Caco-2 (cell line): ENCODE data around the gene TFPI. TPM values are rescaled to one million over a fixed set of nuclear protein-coding genes. Genes with fewer than 3 reads are reported as not detected.

Experiments used
- BruUV-seq: library from RNA; stranded (reverse); fragments of 400-500 nt; replicated peaks from 2 replicates; lab custom pipeline; 2021; lab: Mats Ljungman, UMichigan
- CTCF ChIA-PET: fragments of 300-600 bp; sonication (Branson Sonifier 250); formaldehyde crosslinking; loops from one replicate; lab custom pipeline; 2022; ENCODE audit warnings: antibody characterized with exemption; lab: Charles Lee
- POLR2A ChIA-PET: fragments of 300-600 bp; sonication (Branson Sonifier 250); formaldehyde crosslinking; loops from one replicate; lab custom pipeline; 2022; ENCODE audit warnings: antibody characterized with exemption; lab: Charles Lee
- DNase-seq, 2 experiments: peaks; one replicate each; pipeline versions ENCODE4 v3.0.0 to v3.0.0-alpha.2; 2020 to 2022
- H3K27me3 ChIP-seq: replicated peaks from 2 replicates; pipeline ENCODE4 v1.6.0; 2011; ENCODE audit warnings: low read length; ENCODE audit not compliant: control insufficient read depth, insufficient read depth
- H3K36me3 ChIP-seq: 2 replicates; pipeline ENCODE4 v1.5.1; 2011; ENCODE audit warnings: low read length; ENCODE audit not compliant: control insufficient read depth, insufficient read depth
- H3K4me1 ChIP-seq: fragments of 250-450 bp; sonication (Bioruptor Pico); 2 replicates; pipeline ENCODE4 v1.5.1; 2020; ENCODE audit warnings: mild to moderate bottlenecking
- H3K4me3 ChIP-seq: 2 replicates; pipeline ENCODE4 v1.5.1; 2011; ENCODE audit warnings: low read depth, mild to moderate bottlenecking, control low read depth, low read length
- H3K9me3 ChIP-seq: fragments of 250-450 bp; sonication (Bioruptor Pico); 2 replicates; pipeline ENCODE4 v1.5.1; 2020; ENCODE audit warnings: mild to moderate bottlenecking, moderate library complexity
- H3K27ac Mint-ChIP-seq: one replicate; pipeline ENCODE4 v1.8.0; 2022; ENCODE audit warnings: mixed read lengths; ENCODE audit not compliant: unreplicated experiment
- H3K27me3 Mint-ChIP-seq: one replicate; pipeline ENCODE4 v1.8.0; 2022; ENCODE audit warnings: mixed read lengths; ENCODE audit not compliant: insufficient read depth, unreplicated experiment
- H3K36me3 Mint-ChIP-seq: one replicate; pipeline ENCODE4 v1.8.0; 2022; ENCODE audit warnings: mild to moderate bottlenecking, mixed read lengths; ENCODE audit not compliant: insufficient read depth, unreplicated experiment
- H3K4me1 Mint-ChIP-seq: one replicate; pipeline ENCODE4 v1.8.0; 2022; ENCODE audit warnings: low read depth, mixed read lengths; ENCODE audit not compliant: unreplicated experiment
- H3K4me3 Mint-ChIP-seq: one replicate; pipeline ENCODE4 v1.8.0; 2022; ENCODE audit warnings: mild to moderate bottlenecking, moderate library complexity, mixed read lengths; ENCODE audit not compliant: unreplicated experiment
- H3K9me3 Mint-ChIP-seq: one replicate; pipeline ENCODE4 v1.8.0; 2022; ENCODE audit warnings: mixed read lengths; ENCODE audit not compliant: unreplicated experiment
- CTCF ChIP-seq, 2 experiments: fragments of 200-600 bp in 1 of 2; IDR thresholded peaks; 1 replicate in 1 of 2; 2 replicates in 1 of 2; pipeline versions ENCODE4 v1.5.1 to v1.8.0; 2011 to 2022; ENCODE audit warnings: antibody characterized with exemption in 1 of 2, control low read depth in 1 of 2, inconsistent platforms in 1 of 2, low read depth in 1 of 2, low read length in 1 of 2, mild to moderate bottlenecking in 1 of 2, moderate library complexity in 1 of 2; ENCODE audit not compliant: insufficient read depth in 1 of 2, severe bottlenecking in 1 of 2, unreplicated experiment in 1 of 2
- intact Hi-C: fragments of 100-400 bp; cut with micrococcal nuclease; formaldehyde crosslinking; loops from one replicate; pipeline ENCODE4 v1.10.0; 2022; ENCODE audit not compliant: unreplicated experiment
- total RNA-seq: library from RNA; stranded (reverse); gene quantifications from 2 replicates; pipeline ENCODE4 v1.2.3, GENCODE V29; 2022

TFPI gene
- total RNA-seq, 1 experiment from 2014 or later: 31.0 TPM

GRCh38 chr2:187577310-187577709, 23.1 kb upstream of the TFPI start:
- no peak overlapping the region for H3K4me3 Mint-ChIP-seq
- peaks cover 9% of the 10 kb centered on the region for H3K9me3 Mint-ChIP-seq
- H3K36me3 Mint-ChIP-seq: no peaks in the 10 kb centered on the region
- no peaks in the 10 kb centered on the region for H3K9me3 ChIP-seq
- H3K4me3 ChIP-seq: no peak overlapping the region
- DNase-seq: peak in 1 of 2 experiments; percentile 13
- H3K27me3 ChIP-seq: no peaks in the 10 kb centered on the region
- CTCF ChIA-PET: interaction anchor here (1.8 kb wide), 1 partner anchor 77 kb away, joined by 10 read pairs; no protein-coding TSS in a partner anchor
- no peaks in the 10 kb centered on the region for H3K36me3 ChIP-seq
- no peaks in the 10 kb centered on the region for H3K27me3 Mint-ChIP-seq
- no peaks in the 10 kb centered on the region for H3K4me1 Mint-ChIP-seq
- H3K4me1 ChIP-seq: peaks cover 30% of the 10 kb centered on the region
- POLR2A ChIA-PET: no interaction called here
- no TSS peak for BruUV-seq
- no peak overlapping the region for H3K27ac Mint-ChIP-seq
- TF ChIP-seq CTCF (IDR thresholded peaks at IDR 0.05; ENCODE audit: insufficient read depth in 1 of 2, low read depth in 1 of 2, low read length in 1 of 2, severe bottlenecking in 1 of 2, unreplicated experiment in 1 of 2): no peak
- intact Hi-C loops: loop anchor here (1.0 kb wide), 1 partner anchor 36 kb away; no protein-coding TSS in a partner anchor

- no peaks in the 10 kb centered on the region for H3K4me1 Mint-ChIP-seq
- H3K4me3 ChIP-seq: no peak overlapping the region
- H3K4me3 Mint-ChIP-seq: no peak overlapping the region
- no peaks in the 10 kb centered on the region for H3K27me3 Mint-ChIP-seq
- ChIA-PET CTCF (interaction anchor here (1.8 kb wide), 1 partner anchor 77 kb away, joined by 10 read pairs; no protein-coding TSS in a partner anchor), POLR2A (no interaction called here)
- H3K27me3 ChIP-seq: no peaks in the 10 kb centered on the region
- H3K27ac Mint-ChIP-seq: no peak overlapping the region
- peaks cover 30% of the 10 kb centered on the region for H3K4me1 ChIP-seq
- intact Hi-C loops: loop anchor here (1.0 kb wide), 1 partner anchor 36 kb away; no protein-coding TSS in a partner anchor
- no peaks in the 10 kb centered on the region for H3K36me3 ChIP-seq
- TF ChIP-seq CTCF (IDR thresholded peaks at IDR 0.05; ENCODE audit: insufficient read depth in 1 of 2, low read depth in 1 of 2, low read length in 1 of 2, severe bottlenecking in 1 of 2, unreplicated experiment in 1 of 2): no peak
- H3K9me3 Mint-ChIP-seq: peaks cover 9% of the 10 kb centered on the region
- no peaks in the 10 kb centered on the region for H3K9me3 ChIP-seq
- BruUV-seq: no TSS peak
- no peak for DNase-seq
- no peaks in the 10 kb centered on the region for H3K36me3 Mint-ChIP-seq
These were observed 22.7 kb upstream of the TFPI start for GRCh38 chr2:187576906-187577305.

DNA sequence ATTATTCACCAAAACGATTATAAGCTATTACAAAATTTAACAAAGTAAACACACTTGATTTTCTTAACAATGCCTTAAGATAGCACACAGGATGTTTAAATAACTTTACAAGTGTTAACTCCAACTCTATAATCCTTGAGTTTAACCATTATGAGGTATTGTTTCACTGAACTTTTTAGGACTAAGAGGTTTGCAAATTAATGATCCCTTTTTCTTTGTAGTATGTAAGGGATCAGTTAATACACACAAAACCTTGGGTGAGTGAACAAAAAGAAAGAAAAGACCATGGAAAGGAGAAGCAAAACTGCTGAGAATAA, 21.5 kb upstream of the TFPI start:
- BruUV-seq: no TSS peak
- peaks cover 9% of the 10 kb centered on the region for H3K9me3 Mint-ChIP-seq
- intact Hi-C loops: no loop called here
- H3K4me1 Mint-ChIP-seq: no peaks in the 10 kb centered on the region
- ChIA-PET POLR2A (no interaction called here), CTCF (interaction anchor here (0.6 to 1.6 kb wide), 2 partner anchors 74 to 76 kb away, joined by 4 to 5 read pairs; no protein-coding TSS in a partner anchor)
- H3K27me3 Mint-ChIP-seq: no peaks in the 10 kb centered on the region
- no peak overlapping the region for H3K4me3 ChIP-seq
- DNase-seq: no peak
- TF ChIP-seq CTCF (IDR thresholded peaks at IDR 0.05; ENCODE audit: insufficient read depth in 1 of 2, low read depth in 1 of 2, low read length in 1 of 2, severe bottlenecking in 1 of 2, unreplicated experiment in 1 of 2): no peak
- no peaks in the 10 kb centered on the region for H3K27me3 ChIP-seq
- H3K4me3 Mint-ChIP-seq: no peak overlapping the region
- H3K27ac Mint-ChIP-seq: no peak overlapping the region
- H3K9me3 ChIP-seq: no peaks in the 10 kb centered on the region
- no peaks in the 10 kb centered on the region for H3K36me3 ChIP-seq
- H3K4me1 ChIP-seq: peaks cover 30% of the 10 kb centered on the region
- H3K36me3 Mint-ChIP-seq: no peaks in the 10 kb centered on the region
